Astrocyte (in vitro differentiated cells and primary cell): ENCODE results near the gene DIRAS1. TPM values are rescaled to one million over a fixed set of nuclear protein-coding genes. Genes with fewer than 3 reads are reported as not detected.

ENCODE experiments used
- DNase-seq: peaks from one replicate; pipeline ENCODE4 v3.0.0-alpha.2; 2010; ENCODE audit warnings: low read depth
- FAIRE-seq: peaks from 2 replicates; lab custom pipeline; 2011; peaks lifted over from hg19 to GRCh38; lab: Jason Lieb, UNC
- H2AFZ ChIP-seq: 2 replicates; pipeline ENCODE4 v1.6.0; 2012; ENCODE audit warnings: low read depth, low read length, inconsistent platforms
- H3K27ac ChIP-seq: 2 replicates; pipeline ENCODE4 v1.5.1; 2011; ENCODE audit warnings: low read depth, low read length, inconsistent platforms
- H3K27me3 ChIP-seq: 2 replicates; pipeline ENCODE4 v1.6.0; 2011; ENCODE audit warnings: low read length, inconsistent platforms; ENCODE audit not compliant: insufficient read depth
- H3K36me3 ChIP-seq: 2 replicates; pipeline ENCODE4 v1.5.1; 2011; ENCODE audit warnings: low read length, inconsistent platforms; ENCODE audit not compliant: insufficient read depth
- H3K4me1 ChIP-seq: 2 replicates; pipeline ENCODE4 v1.5.1; 2011; ENCODE audit warnings: low read length, inconsistent platforms; ENCODE audit not compliant: insufficient read depth
- H3K4me2 ChIP-seq: 2 replicates; pipeline ENCODE4 v1.6.0; 2012; ENCODE audit warnings: low read length, inconsistent platforms
- H3K4me3 ChIP-seq: 2 replicates; pipeline ENCODE4 v1.5.1; 2011; ENCODE audit warnings: low read depth, mild to moderate bottlenecking, low read length, inconsistent platforms; ENCODE audit not compliant: insufficient read depth
- H3K79me2 ChIP-seq: 2 replicates; pipeline ENCODE4 v1.6.0; 2012; ENCODE audit warnings: mild to moderate bottlenecking, low read length, inconsistent platforms; ENCODE audit not compliant: insufficient read depth
- H3K9ac ChIP-seq: 2 replicates; pipeline ENCODE4 v1.6.0; 2012; ENCODE audit warnings: mild to moderate bottlenecking, low read length, inconsistent platforms
- H3K9me3 ChIP-seq: 2 replicates; pipeline ENCODE4 v1.5.1; 2012; ENCODE audit warnings: low read depth, mild to moderate bottlenecking, low read length, inconsistent platforms; ENCODE audit not compliant: insufficient read depth
- H4K20me1 ChIP-seq: 2 replicates; pipeline ENCODE4 v1.6.0; 2012; ENCODE audit warnings: low read length, inconsistent platforms; ENCODE audit not compliant: insufficient read depth
- H3K27ac Mint-ChIP-seq: one replicate; pipeline ENCODE4 v1.8.0; 2021; ENCODE audit warnings: mild to moderate bottlenecking, mixed read lengths; ENCODE audit not compliant: unreplicated experiment
- H3K27me3 Mint-ChIP-seq: one replicate; pipeline ENCODE4 v1.8.0; 2021; ENCODE audit warnings: low read depth, mixed read lengths; ENCODE audit not compliant: unreplicated experiment
- H3K36me3 Mint-ChIP-seq: one replicate; pipeline ENCODE4 v1.8.0; 2021; ENCODE audit warnings: low read depth, mixed read lengths; ENCODE audit not compliant: unreplicated experiment
- H3K4me1 Mint-ChIP-seq: one replicate; pipeline ENCODE4 v1.8.0; 2021; ENCODE audit warnings: low read depth, mixed read lengths; ENCODE audit not compliant: unreplicated experiment
- H3K4me3 Mint-ChIP-seq: one replicate; pipeline ENCODE4 v1.8.0; 2021; ENCODE audit warnings: mild to moderate bottlenecking, moderate library complexity, mixed read lengths; ENCODE audit not compliant: unreplicated experiment
- H3K9me3 Mint-ChIP-seq: one replicate; pipeline ENCODE4 v1.8.0; 2021; ENCODE audit warnings: mild to moderate bottlenecking, mixed read lengths; ENCODE audit not compliant: unreplicated experiment
- EZH2 ChIP-seq: IDR thresholded peaks from 2 replicates; pipeline ENCODE4 v1.6.1; 2012; ENCODE audit warnings: mild to moderate bottlenecking, low read length, inconsistent platforms; ENCODE audit not compliant: insufficient read depth
- total RNA-seq: library from RNA; stranded (reverse); gene quantifications from 2 replicates; pipeline ENCODE4 v1.2.1, GENCODE V29; 2021
- TF ChIP-seq, protein P1 (sequence below): IDR thresholded peaks from 2 replicates; pipeline ENCODE4 v1.5.1; 2011; ENCODE audit warnings: low read depth, mild to moderate bottlenecking, inconsistent platforms, low read length, moderate library complexity; ENCODE audit not compliant: insufficient read depth

DIRAS1 gene
- total RNA-seq, 1 donor from 2014 or later = 5.9 TPM

DNA sequence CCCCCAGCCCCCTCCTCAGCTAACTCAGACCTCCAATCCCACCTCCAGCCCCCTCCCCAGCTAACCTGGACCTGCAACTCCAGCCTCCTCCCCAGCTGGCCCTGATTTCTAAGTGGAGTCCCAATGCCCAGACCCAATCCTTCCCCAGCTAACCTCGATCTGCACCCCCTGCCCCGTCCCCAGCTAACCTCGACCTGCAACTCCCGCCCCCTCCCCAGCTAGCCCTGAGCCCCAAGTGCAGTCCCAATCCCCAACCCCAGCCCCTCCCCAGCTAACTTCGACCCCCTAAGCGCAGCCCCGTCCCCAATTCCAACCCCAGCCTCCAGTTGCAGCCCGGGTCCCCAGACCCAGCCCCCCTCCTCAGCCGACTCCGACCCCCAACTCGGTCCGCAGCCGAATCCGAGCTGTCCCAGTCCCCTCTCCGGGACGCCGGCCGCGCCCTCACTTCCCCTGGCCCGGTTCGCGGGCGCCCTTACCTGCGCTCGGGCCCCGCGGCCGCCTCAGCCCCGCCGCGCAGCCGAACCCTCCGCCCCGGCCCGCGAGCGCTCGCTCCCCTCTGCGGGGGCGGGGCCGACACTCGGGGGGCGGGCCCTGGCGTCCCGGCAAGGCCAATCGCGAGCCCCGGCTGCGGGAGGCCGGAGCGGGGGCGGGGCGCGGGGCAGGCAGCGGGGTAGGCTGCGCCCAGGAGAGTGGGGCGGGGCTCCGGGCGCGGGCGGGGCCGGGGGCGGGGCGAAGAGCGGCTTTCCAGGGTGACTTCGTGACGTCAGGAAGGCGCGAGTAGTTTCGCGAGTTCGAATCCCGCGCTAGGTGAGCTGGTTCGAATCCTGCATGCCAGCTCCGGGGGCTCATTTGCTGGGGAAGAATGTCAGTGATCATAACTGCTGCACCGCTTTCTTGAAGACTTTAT lies 18.7 kb downstream of the DIRAS1 start, which contains the start of gene GNG7:
GNG7 (minus strand) TSS at position 525 of the 907 bp plus-strand sequence. CDS start 182,006 bp downstream, outside the sequence.
- DNase-seq = peak; percentile 18
- Histone ChIP-seq H3K9me3 (no peaks in the 10 kb centered on the region), H3K27me3 (peaks cover 34% of the 10 kb centered on the region), H3K79me2 (no peaks in the 10 kb centered on the region), H3K4me1 (no peaks in the 10 kb centered on the region), H3K4me3 (no peak within 1 kb of the TSS), H2AFZ (no peak within 1 kb of the TSS), H3K27ac (no peak within 1 kb of the TSS), H3K9ac (no peak within 1 kb of the TSS), H4K20me1 (no peaks in the 10 kb centered on the region), H3K36me3 (no peaks in the 10 kb centered on the region), H3K4me2 (peak within 1 kb of the TSS; percentile 55)
- Mint-ChIP-seq H3K36me3 (no peaks in the 10 kb centered on the region), H3K27ac (no peak within 1 kb of the TSS), H3K27me3 (peaks cover 16% of the 10 kb centered on the region), H3K4me3 (peak within 1 kb of the TSS; percentile 77), H3K4me1 (no peaks in the 10 kb centered on the region), H3K9me3 (no peaks in the 10 kb centered on the region)
- TF ChIP-seq, protein P1, sequence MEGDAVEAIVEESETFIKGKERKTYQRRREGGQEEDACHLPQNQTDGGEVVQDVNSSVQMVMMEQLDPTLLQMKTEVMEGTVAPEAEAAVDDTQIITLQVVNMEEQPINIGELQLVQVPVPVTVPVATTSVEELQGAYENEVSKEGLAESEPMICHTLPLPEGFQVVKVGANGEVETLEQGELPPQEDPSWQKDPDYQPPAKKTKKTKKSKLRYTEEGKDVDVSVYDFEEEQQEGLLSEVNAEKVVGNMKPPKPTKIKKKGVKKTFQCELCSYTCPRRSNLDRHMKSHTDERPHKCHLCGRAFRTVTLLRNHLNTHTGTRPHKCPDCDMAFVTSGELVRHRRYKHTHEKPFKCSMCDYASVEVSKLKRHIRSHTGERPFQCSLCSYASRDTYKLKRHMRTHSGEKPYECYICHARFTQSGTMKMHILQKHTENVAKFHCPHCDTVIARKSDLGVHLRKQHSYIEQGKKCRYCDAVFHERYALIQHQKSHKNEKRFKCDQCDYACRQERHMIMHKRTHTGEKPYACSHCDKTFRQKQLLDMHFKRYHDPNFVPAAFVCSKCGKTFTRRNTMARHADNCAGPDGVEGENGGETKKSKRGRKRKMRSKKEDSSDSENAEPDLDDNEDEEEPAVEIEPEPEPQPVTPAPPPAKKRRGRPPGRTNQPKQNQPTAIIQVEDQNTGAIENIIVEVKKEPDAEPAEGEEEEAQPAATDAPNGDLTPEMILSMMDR = no peak
- peak; percentile 28 for TF ChIP-seq EZH2
- no peak for FAIRE-seq

DNA sequence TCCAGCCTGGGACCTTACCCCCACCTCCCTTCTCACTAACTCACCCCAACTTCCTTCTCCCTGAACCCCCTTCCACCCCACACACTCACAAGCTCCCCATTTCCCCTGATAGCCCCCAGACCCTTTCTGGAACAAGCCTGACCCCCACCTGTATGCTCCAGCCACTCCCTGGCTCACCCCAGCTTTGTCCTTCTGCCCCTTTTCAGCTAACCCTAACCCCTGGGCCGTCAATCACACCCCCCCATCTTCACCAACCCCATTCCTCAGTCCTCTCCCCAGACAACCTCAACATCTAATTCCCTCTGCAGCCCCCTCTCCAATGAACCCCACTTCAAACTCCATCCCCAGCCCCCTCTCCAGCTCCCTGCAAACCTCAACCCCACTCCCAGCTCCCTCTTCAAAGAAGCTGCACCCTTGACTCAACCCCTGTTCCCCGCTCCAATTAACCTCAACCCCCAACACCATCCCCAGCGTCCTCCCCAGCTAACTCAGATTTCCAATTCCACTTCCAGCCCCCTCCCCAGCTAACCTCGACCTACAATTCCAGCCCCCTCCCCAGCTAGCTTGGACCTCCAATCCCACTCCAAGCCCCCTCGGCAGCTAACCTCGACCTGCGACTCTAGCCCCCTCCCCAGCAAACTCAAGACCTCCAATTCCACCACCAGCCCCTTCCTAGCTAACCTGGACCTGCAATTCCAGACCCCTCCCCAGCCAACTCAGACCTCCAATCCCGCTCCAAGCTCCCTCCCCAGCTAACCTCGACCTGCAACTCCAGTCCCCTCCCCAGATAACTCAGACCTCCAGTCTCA lies 19.6 kb downstream of the DIRAS1 start:
- Mint-ChIP-seq H3K4me1 (no peaks in the 10 kb centered on the region), H3K4me3 (peak overlapping the region; percentile 62), H3K9me3 (no peaks in the 10 kb centered on the region), H3K36me3 (no peaks in the 10 kb centered on the region), H3K27ac (no peak overlapping the region), H3K27me3 (peaks cover 16% of the 10 kb centered on the region)
- DNase-seq = no peak
- H3K9me3 ChIP-seq = no peaks in the 10 kb centered on the region
- H3K27ac ChIP-seq = no peak overlapping the region
- TF ChIP-seq, protein P1 = no peak
- TF ChIP-seq EZH2 = no peak
- H3K36me3 ChIP-seq = no peaks in the 10 kb centered on the region
- no peaks in the 10 kb centered on the region for H4K20me1 ChIP-seq
- no peak overlapping the region for H3K4me3 ChIP-seq
- H2AFZ ChIP-seq = no peak overlapping the region
- H3K79me2 ChIP-seq = no peaks in the 10 kb centered on the region
- H3K27me3 ChIP-seq = peaks cover 32% of the 10 kb centered on the region
- no peak overlapping the region for H3K4me2 ChIP-seq
- H3K4me1 ChIP-seq = no peaks in the 10 kb centered on the region
- no peak overlapping the region for H3K9ac ChIP-seq
- no peak for FAIRE-seq
